Fibroblast of pulmonary artery (primary cell): Measurements from ENCODE around the gene ESF1.

Experiments used
- DNase-seq: peaks from one replicate; pipeline ENCODE4 v3.0.0-alpha.2; 2010; ENCODE audit warnings: low read depth
- H3K4me3 ChIP-seq: replicated peaks from 2 replicates; pipeline ENCODE4 v1.5.1; 2011; ENCODE audit warnings: low read depth, mild to moderate bottlenecking, control low read depth, low read length, moderate library complexity
- TF ChIP-seq, protein P1 (sequence below): IDR thresholded peaks from 2 replicates; pipeline ENCODE4 v1.5.1; 2011; ENCODE audit warnings: mild to moderate bottlenecking, control low read depth, low read length, inconsistent platforms; ENCODE audit errors: missing control alignments

ESF1 gene

GRCh38 chr20:13717631-13718044 is 67.1 kb downstream of the ESF1 start:
- DNase-seq, result no peak
- no peak overlapping the region for H3K4me3 ChIP-seq
- TF ChIP-seq, protein P1, sequence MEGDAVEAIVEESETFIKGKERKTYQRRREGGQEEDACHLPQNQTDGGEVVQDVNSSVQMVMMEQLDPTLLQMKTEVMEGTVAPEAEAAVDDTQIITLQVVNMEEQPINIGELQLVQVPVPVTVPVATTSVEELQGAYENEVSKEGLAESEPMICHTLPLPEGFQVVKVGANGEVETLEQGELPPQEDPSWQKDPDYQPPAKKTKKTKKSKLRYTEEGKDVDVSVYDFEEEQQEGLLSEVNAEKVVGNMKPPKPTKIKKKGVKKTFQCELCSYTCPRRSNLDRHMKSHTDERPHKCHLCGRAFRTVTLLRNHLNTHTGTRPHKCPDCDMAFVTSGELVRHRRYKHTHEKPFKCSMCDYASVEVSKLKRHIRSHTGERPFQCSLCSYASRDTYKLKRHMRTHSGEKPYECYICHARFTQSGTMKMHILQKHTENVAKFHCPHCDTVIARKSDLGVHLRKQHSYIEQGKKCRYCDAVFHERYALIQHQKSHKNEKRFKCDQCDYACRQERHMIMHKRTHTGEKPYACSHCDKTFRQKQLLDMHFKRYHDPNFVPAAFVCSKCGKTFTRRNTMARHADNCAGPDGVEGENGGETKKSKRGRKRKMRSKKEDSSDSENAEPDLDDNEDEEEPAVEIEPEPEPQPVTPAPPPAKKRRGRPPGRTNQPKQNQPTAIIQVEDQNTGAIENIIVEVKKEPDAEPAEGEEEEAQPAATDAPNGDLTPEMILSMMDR, result no peak

GRCh38 chr20:13715171-13715570 is 69.5 kb downstream of the ESF1 start:
- H3K4me3 ChIP-seq, result no peak overlapping the region
- no peak for DNase-seq
- TF ChIP-seq, protein P1, result no peak

DNA sequence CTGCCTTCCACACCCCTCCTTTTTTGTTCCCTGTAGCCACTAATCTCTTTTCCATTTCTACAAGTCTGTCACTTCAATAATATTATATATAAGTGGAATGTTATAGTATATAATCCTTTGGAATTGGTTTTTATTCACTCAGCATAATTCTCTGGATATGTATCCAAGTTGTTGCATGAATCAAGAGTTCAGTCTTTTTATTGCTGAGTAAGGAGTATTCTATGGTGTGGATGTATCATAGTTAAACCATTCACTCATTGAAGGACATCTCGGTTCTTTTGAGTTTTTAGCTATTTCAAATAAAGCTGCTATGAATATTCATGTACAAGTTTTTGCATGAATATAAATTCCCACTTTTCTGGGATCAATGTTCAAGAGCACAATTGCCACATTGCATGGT is 76.5 kb downstream of the ESF1 start:
- TF ChIP-seq, protein P1, result no peak
- H3K4me3 ChIP-seq, result no peak overlapping the region
- no peak for DNase-seq

DNA sequence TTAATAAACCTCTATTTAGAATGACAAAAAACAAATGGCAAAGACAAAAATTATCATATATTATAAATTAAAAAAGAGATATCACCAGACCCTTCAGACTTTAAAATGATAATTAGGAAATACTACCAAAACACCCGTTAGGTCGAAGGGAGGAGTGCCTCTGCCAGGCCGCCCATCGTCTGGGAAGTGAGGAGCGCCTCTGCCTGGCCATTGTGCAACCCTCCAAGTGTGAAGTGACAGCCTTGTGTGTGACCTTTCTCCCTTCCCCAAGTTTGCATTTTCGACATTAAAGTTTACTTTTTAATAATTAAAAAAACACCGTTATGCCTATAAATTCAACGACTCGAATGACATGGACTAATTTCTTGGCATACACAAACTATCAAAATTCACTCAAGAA is 81.5 kb downstream of the ESF1 start:
- DNase-seq, result no peak
- no peak overlapping the region for H3K4me3 ChIP-seq
- TF ChIP-seq, protein P1, result no peak

- no peak for DNase-seq
- no peak overlapping the region for H3K4me3 ChIP-seq
- TF ChIP-seq, protein P1, result no peak
Measured at GRCh38 chr20:13701486-13701885, 83.2 kb downstream of the ESF1 start.

GRCh38 chr20:13700761-13701160 is 84.0 kb downstream of the ESF1 start:
- no peak overlapping the region for H3K4me3 ChIP-seq
- TF ChIP-seq, protein P1, result no peak
- DNase-seq, result no peak

DNA sequence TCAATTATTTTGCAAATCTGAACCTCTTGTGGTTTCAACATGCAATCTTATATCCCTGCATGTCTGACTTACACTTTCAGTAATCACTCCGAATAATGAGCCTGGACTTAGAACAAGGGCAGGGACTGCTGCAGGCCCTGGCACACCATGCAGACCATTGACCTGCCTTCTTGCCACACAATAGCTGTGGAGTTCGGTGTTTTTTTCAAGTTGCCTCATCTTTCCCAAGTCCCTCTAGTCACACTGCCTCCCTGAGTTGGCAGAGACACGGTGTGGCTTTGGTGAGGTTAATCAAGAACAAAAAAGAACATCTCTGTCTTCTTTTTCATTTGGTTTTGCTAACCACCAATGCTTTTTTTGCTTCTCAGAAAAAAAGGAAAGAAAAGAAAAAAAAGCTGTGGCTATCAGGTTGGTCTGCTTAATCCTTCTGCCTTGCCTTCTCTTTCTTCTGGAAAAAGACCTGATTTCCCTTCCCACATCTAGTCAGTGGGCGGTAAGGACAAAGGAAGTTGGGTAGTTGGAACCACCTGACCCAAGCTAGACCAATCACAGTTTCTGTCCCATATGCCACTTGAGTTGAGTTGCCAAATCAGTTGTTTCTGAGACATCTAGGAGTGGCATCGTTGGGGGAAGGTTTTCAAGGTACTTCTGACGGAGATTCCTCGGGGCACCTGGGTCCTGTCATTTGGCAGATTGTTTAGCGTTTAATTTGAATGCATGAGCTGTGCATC is 90.1 kb downstream of the ESF1 start:
- no peak for DNase-seq
- TF ChIP-seq, protein P1, result no peak
- H3K4me3 ChIP-seq, result no peak overlapping the region
